Measurements from ENCODE around the gene ZNF79. TPM values are rescaled to one million over a fixed set of nuclear protein-coding genes. Genes with fewer than 3 reads are reported as not detected.

ZNF79 gene
- total and polyA plus RNA-seq, 9 of the 15 experiments (the other 6 are each of a cell fraction or from before 2014, with no cell fraction given), result 0.62 to 7.0 (median 4.1) TPM

GRCh38 chr9:127423934-127424675, at the start of gene ZNF79 (continued):
- peak; percentile 96 for TF ChIP-seq GTF2F1 (IDR thresholded peaks at IDR 0.05; ENCODE audit: low read depth, low read length)
- peak; percentile 62; the same call in 1 of the 2 replicates for TF ChIP-seq MTF1 (CRISPR knock-in tag; IDR thresholded peaks at IDR 0.05; ENCODE audit: borderline replicate concordance)
- TF ChIP-seq KDM1A (IDR thresholded peaks at IDR 0.05), result no peak; a peak in 1 of 4 replicates
- no peak for TF ChIP-seq NR0B1 (IDR thresholded peaks at IDR 0.05; ENCODE audit: partially characterized antibody)
- no peak for TF ChIP-seq ZNF239 (CRISPR knock-in tag; IDR thresholded peaks at IDR 0.05)
- TF ChIP-seq MAFG (tag; conservative IDR thresholded peaks at IDR 0.05), result no peak
- peak; percentile 88 for TF ChIP-seq POLR2G (IDR thresholded peaks at IDR 0.05; ENCODE audit: low read depth, low read length)
- no peak for TF ChIP-seq NCOA6 (IDR thresholded peaks at IDR 0.05)
- TF ChIP-seq SMAD1 (IDR thresholded peaks at IDR 0.05; ENCODE audit: low read depth, low read length, partially characterized antibody), result peak; percentile 39
- no peak for TF ChIP-seq FIP1L1 (IDR thresholded peaks at IDR 0.05; ENCODE audit: low read depth, low read length, poor library complexity, severe bottlenecking)
- TF ChIP-seq ETV6 (IDR thresholded peaks at IDR 0.05; ENCODE audit: borderline replicate concordance in 1 of 2, low read depth in 2 of 2, low read length in 1 of 2), result no peak
- no peak for TF ChIP-seq ETV6 (CRISPR knock-in tag; IDR thresholded peaks at IDR 0.05; ENCODE audit: borderline replicate concordance)
- no peak for TF ChIP-seq ZNF655 (CRISPR knock-in tag; IDR thresholded peaks at IDR 0.05)
- peak in 1 of 2 experiments; percentile 51; a peak in 2 of 4 replicates for TF ChIP-seq MAZ (CRISPR knock-in tag; conservative IDR thresholded peaks at IDR 0.05 in 1 of 2, IDR thresholded peaks at IDR 0.05 in 1 of 2)
- TF ChIP-seq BCL6 (CRISPR knock-in tag; IDR thresholded peaks at IDR 0.05), result no peak
- TF ChIP-seq YBX1 (IDR thresholded peaks at IDR 0.05), result no peak
- peak; percentile 76; the same call in 1 of the 2 replicates for TF ChIP-seq ZNF395 (CRISPR knock-in tag; IDR thresholded peaks at IDR 0.05)
- no peak for TF ChIP-seq PREB (CRISPR knock-in tag; IDR thresholded peaks at IDR 0.05)
- no peak for TF ChIP-seq KAT7 (CRISPR knock-in tag; IDR thresholded peaks at IDR 0.05; ENCODE audit: borderline replicate concordance)
- peak; percentile 17 for TF ChIP-seq CTCFL (IDR thresholded peaks at IDR 0.05; ENCODE audit: borderline replicate concordance, insufficient read depth, low read depth, low read length, poor library complexity, severe bottlenecking)
